ENCODE measurements around the gene PLXNA3.

- TF ChIP-seq EZH2 (IDR thresholded peaks at IDR 0.05; ENCODE audit: insufficient read depth, poor library complexity, severe bottlenecking), result no peak
- TF ChIP-seq EZH2phosphoT487 (IDR thresholded peaks at IDR 0.05; ENCODE audit: insufficient read depth, low read depth), result no peak
Measured at GRCh38 chrX:154511761-154512160, 53.7 kb downstream of the PLXNA3 start.
